HG02943 (cell line): ENCODE data around the gene ZNF644.
"Not testable (repeated sequence)": the region's sequence is repeated elsewhere in the genome, so short reads cannot be mapped to it uniquely, and the experiment has no call there.

Experiments
- ATAC-seq: cut with Tn5 transposase; IDR thresholded peaks from one replicate; pipeline ENCODE4 v1.9.1; 2021; ENCODE audit warnings: mild to moderate bottlenecking, low read depth, moderate library complexity; ENCODE audit not compliant: unreplicated experiment

ZNF644 gene

GRCh38 chr1:91021686-91022517, at the start of gene ZNF644:
ZNF644 (minus strand) TSS chr1:91022035; CDS start chr1:90982353, 39,682 bp downstream.
- ATAC-seq = peak; percentile 82

DNA sequence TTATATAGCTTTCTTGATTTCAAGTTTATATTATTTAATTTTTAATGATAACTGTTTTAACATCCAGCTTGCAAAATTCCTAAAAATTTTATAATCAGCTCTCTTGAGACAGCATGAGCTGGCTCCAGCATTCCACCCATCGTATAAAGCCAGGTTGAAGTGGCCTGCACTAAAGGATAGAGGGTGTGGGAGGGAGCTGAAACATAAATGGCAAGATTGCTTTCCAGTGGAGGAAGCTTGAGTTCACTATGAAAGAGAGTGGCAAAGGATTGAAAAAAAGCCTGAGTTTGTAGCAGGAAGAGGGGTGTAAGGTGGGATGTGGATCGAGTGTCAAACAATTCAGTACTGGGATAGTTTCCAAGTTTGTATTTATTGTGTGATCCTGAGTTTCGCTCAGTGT, 48.5 kb upstream of the ZNF644 start:
- ATAC-seq = no peak

DNA sequence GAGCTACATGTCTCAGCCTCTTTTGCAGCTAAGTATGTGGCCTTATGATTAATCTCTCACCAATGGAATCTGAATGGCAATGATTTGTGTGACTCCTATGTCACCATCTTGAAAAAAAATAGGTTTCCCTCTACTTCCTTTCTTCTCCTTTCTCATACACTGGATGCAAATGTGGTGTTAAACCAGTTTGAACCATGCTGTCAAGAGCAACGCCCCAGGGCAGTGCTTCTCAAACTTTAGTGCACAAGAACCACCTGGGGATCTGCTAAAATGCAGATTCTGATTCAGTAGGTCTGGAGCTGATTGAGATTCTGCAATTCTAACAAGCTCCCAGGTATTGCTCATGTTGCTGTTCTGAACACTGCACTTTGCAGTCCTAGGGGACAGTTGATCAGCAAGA, 44.7 kb upstream of the ZNF644 start:
- ATAC-seq = no peak

DNA sequence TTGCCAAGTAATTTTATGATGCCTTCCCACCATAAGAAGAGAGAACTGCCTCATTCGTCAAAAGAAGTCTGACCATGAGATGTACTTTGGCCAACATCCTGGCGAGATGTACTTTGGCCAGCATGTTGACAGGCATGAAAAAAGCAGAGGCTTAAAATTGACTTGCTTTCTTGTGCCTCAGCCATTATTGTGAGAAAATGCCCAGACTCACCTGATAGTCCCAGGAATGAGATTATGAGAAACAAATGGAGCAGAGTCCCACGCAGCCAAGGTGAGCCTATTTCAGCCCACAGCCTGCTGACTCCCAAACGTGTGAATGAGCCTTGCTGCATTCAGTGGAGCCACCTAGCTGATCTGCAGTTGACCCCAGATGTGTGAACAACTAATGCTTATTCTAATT, 43.5 kb upstream of the ZNF644 start:
- ATAC-seq = no peak

- ATAC-seq = not testable (repeated sequence)
Observed at GRCh38 chr1:91063403-91063802, 41.6 kb upstream of the ZNF644 start.

GRCh38 chr1:91059157-91059556, 37.3 kb upstream of the ZNF644 start:
- ATAC-seq = no peak

DNA sequence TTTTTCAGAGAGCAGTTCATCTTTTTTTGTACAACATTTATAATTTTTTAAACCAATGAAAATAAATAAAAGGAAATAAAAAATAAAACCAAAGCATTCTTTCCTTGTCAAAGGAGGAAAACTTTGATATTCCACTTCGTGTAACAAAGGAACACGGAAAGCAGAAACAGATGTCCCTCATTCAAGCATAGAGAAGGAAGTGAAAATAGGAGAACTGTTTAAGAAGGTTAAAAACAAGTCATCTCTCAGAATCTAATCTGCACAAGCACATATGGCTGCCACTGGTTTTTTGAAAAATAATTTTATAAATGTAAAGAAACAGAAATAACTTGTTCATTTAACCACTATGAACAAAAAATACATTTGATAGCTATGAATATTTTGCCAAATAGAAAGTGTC, 35.9 kb upstream of the ZNF644 start:
- ATAC-seq = no peak

- peak; percentile 81 for ATAC-seq
Observed at GRCh38 chr1:91054780-91055481, 33.1 kb upstream of the ZNF644 start.

DNA sequence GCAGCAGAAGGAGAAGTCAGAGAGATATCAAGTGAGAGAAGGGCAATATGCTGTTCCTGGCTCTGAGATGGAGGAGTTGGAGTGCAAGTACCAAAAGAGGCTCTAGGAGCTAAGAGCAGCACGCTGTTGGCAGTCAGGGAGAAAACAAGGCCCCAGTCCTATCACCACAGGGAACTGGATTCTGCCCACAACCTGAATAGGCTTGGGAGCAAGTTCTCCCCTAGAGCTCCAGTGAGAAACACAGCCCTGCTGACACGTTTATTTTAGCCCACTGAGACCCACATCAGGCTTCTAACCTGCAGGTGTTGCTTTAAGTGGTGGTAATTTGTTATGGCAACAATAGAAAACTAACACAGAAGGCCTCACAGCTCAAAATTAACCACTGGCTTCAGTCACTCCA, 31.8 kb upstream of the ZNF644 start:
- ATAC-seq = no peak

DNA sequence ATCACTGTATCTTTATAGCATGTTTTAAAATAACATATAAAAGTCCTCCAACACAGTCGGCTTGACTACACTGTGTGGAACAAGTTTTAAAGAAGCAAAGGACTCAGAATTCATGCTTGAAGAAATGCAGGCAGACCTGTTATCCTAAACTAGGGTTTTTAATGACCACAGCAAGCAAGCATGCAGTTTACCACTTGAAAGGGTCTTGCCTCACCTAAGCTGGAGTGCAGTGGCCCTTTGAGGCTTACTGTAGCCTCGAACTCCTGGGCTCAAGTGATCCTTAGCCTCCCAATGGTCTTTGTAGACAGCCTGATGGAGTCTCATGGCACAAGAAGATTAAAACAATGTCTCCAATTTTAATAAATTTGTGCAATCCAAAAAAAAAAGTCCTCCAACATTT, 27.7 kb upstream of the ZNF644 start:
- not testable (repeated sequence) for ATAC-seq

GRCh38 chr1:91046766-91047165, 24.9 kb upstream of the ZNF644 start:
- ATAC-seq = no peak

- ATAC-seq = no peak
Observed at GRCh38 chr1:91045284-91045683, 23.4 kb upstream of the ZNF644 start.

DNA sequence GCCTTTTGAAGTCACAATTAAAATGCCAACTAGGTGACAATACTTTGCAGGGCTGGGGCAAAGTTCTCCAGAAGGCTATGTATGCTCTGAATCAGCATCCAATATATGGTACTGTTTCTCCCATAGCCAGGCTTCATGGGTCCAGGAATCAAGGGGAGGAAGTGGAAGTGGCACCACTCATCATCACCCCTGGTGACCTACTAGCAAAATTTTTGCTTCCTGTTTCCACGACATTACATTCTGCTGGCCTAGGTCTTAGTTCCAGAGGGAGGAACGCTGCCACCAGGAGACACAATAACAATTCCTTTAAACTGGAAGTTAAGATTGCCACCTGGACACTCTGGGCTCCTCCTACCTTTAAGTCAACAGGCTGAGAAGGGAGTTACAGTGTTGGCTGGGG, 22.9 kb upstream of the ZNF644 start:
- ATAC-seq = not testable (repeated sequence)

DNA sequence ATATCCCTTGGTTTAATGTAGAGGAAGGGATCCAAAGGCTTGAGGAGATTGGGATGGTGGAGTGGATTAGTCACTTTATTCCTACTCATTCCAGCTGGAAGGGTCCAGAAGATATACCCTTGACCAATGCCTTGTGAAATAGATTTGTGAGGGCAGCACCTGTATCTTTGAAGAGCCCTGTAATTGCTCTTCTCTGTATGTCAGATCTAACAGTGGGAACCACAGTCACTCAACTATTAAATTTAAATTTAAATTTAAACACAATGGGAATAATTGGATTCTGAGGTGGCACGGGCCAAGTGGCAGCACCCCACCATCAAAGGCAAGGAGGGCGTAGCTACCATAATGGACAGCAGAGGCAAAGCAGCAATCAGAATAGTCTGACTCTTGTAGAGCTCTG, 20.5 kb upstream of the ZNF644 start:
- not testable (repeated sequence) for ATAC-seq

- ATAC-seq = no peak
Observed at GRCh38 chr1:91038582-91038981, 16.7 kb upstream of the ZNF644 start.

- ATAC-seq = no peak
Observed at GRCh38 chr1:91036894-91037829, 15.3 kb upstream of the ZNF644 start.

GRCh38 chr1:91032349-91032748, 10.5 kb upstream of the ZNF644 start:
- no peak for ATAC-seq

DNA sequence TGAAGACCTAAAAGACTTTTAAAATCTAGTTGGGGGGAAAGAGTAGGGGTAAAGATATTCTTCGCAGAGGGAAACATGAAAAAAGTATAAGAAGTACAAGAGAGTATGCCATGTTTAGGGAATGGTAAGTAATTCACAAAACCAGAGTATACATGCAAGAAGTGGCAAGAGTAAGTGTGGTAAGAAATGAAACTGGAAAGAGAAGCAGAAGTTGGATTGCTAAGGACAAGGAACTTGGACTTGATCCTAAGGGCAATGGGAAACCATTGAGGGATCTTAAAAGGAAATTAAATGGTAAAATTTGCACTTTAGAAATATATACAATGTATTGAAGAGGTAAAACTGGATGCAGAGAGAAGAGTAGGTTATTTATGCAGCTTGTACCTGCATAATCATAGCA, 9.2 kb upstream of the ZNF644 start:
- no peak for ATAC-seq

- no peak for ATAC-seq
Observed at GRCh38 chr1:91026777-91027176, 4.9 kb upstream of the ZNF644 start.

DNA sequence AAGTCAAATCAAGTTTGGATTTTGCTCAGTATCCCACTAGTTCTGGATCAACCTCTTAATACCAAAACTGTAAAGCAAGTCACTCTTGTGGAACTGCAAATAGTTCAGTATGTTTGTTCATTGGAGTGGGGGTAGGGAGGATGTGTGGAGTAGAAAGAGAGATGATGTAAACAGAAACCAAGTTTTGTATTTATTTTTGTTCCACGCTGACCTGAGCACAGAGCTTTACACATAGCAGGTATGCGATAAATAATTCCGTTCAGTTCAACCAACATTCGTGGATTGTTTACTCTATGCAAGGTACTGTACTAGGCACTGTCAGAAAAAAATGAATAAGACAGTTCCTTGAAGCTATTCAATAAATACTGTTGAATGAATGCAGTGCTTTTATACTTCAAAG, 4.5 kb upstream of the ZNF644 start:
- no peak for ATAC-seq
